HG02763 (cell line): ENCODE measurements around the gene CENPU.

Experiments
- ATAC-seq: cut with Tn5 transposase; IDR thresholded peaks from one replicate; pipeline ENCODE4 v1.9.1; 2021; ENCODE audit warnings: mild to moderate bottlenecking, moderate library complexity; ENCODE audit not compliant: unreplicated experiment

Gene CENPU

DNA sequence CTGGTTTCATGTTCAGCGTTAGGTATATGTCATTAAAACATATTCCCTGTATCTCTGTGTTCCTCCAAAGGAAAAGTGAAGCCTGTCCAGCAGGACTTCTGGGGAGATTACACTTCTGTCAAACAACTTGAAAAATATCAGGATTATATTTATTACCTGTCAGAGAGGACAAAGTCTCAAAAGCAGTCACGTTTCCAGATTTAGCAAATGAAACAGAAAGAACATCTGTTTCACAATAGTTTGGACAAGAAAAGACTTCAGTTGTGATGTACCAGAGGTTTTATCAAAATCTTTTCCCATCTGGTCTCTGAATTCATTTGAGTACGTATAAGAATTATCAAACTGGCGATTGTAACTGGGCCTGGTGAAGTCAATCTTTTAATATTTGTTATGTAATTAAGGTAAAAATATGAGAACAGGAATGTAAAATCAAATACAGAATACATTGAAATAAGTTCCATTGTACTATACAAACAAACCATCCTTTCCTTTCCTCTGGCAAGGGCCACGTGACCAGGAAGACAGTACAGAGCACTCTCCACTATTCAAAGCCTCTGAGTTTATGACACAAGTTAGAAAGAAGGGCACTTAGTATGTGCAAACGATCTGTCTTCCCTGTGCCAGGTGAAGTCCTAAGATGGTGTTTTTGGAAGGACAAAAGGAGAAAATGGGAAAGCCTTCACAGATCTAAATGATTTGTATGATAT, 87.8 kb downstream of the CENPU start:
- ATAC-seq, result no peak

GRCh38 chr4:184644553-184645307, 89.2 kb downstream of the CENPU start:
- ATAC-seq, result no peak
